HepG2 (cell line): ENCODE results near the gene SRCIN1. TPM values are rescaled to one million over a fixed set of nuclear protein-coding genes. Genes with fewer than 3 reads are reported as not detected.

ENCODE experiments used
- ATF7 ChIP-seq, 2 experiments: fragments of 450-650 bp in 1 of 2; sonication (generic) in 1 of 2; formaldehyde crosslinking in 1 of 2; IDR thresholded peaks; 2 replicates each; pipeline versions ENCODE4 v1.4.0 to v1.6.1; 2016 to 2020; ENCODE audit warnings: antibody characterized with exemption in 1 of 2, mild to moderate bottlenecking in 1 of 2, missing genetic modification reagents in 1 of 2
- ATRX ChIP-seq: sonication (generic); formaldehyde crosslinking; IDR thresholded peaks from 2 replicates; pipeline ENCODE4 v1.4.0; 2020; ENCODE audit warnings: missing genetic modification reagents, borderline replicate concordance
- HNRNPL ChIP-seq: fragments of 200-400 bp; formaldehyde crosslinking; IDR thresholded peaks from 2 replicates; pipeline ENCODE4 v1.6.1; 2017; ENCODE audit warnings: mild to moderate bottlenecking, low read depth, low read length
- JUN ChIP-seq: sonication (generic); formaldehyde crosslinking; IDR thresholded peaks from 2 replicates; pipeline ENCODE4 v1.4.0; 2020; ENCODE audit warnings: mild to moderate bottlenecking, missing genetic modification reagents
- JUNB ChIP-seq: sonication (generic); formaldehyde crosslinking; IDR thresholded peaks from 2 replicates; pipeline ENCODE4 v1.8.0; 2022; ENCODE audit warnings: missing genetic modification reagents, mild to moderate bottlenecking, borderline replicate concordance
- POLR2A ChIP-seq, 2 experiments: IDR thresholded peaks; 2 replicates each; pipeline ENCODE4 v1.6.1; 2011; ENCODE audit warnings: low read depth in 2 of 2, low read length in 2 of 2, mild to moderate bottlenecking in 1 of 2, moderate library complexity in 1 of 2; ENCODE audit not compliant: insufficient read depth in 1 of 2
- RBFOX2 ChIP-seq: fragments of 200-400 bp; formaldehyde crosslinking; IDR thresholded peaks from 2 replicates; pipeline ENCODE4 v1.6.1; 2017; ENCODE audit warnings: low read depth, mild to moderate bottlenecking, low read length
- SNRNP70 ChIP-seq: fragments of 200-400 bp; formaldehyde crosslinking; IDR thresholded peaks from 2 replicates; pipeline ENCODE4 v1.6.1; 2017; ENCODE audit warnings: mild to moderate bottlenecking, low read depth, low read length, moderate library complexity
- SRSF1 ChIP-seq: fragments of 200-400 bp; formaldehyde crosslinking; optimal IDR thresholded peaks from 2 replicates; pipeline ENCODE3; 2017; ENCODE audit warnings: mild to moderate bottlenecking, low read depth, low read length, moderate library complexity
- STAG1 ChIP-seq: sonication (generic); formaldehyde crosslinking; IDR thresholded peaks from 2 replicates; pipeline ENCODE4 v1.4.0; 2020; ENCODE audit warnings: missing genetic modification reagents
- ZBTB38 ChIP-seq: sonication (generic); formaldehyde crosslinking; IDR thresholded peaks from 2 replicates; pipeline ENCODE4 v1.5.1; 2020; ENCODE audit warnings: mild to moderate bottlenecking, missing genetic modification reagents
- ZFY ChIP-seq: sonication (generic); formaldehyde crosslinking; IDR thresholded peaks from 2 replicates; pipeline ENCODE4 v1.4.0; 2020; ENCODE audit warnings: missing genetic modification reagents
- ZNF10 ChIP-seq: sonication (generic); formaldehyde crosslinking; IDR thresholded peaks from 2 replicates; pipeline ENCODE4 v1.4.0; 2020; ENCODE audit warnings: mild to moderate bottlenecking, low read depth, missing genetic modification reagents, borderline replicate concordance
- ZNF180 ChIP-seq: sonication (generic); formaldehyde crosslinking; IDR thresholded peaks from 2 replicates; pipeline ENCODE4 v1.4.0; 2020; ENCODE audit warnings: low read depth, missing genetic modification reagents, borderline replicate concordance
- ZNF224 ChIP-seq: sonication (generic); formaldehyde crosslinking; IDR thresholded peaks from 2 replicates; pipeline ENCODE4 v1.5.0; 2020; ENCODE audit warnings: mild to moderate bottlenecking, missing genetic modification reagents
- ZNF33B ChIP-seq: sonication (generic); formaldehyde crosslinking; IDR thresholded peaks from 2 replicates; pipeline ENCODE4 v1.5.1; 2020; ENCODE audit warnings: mild to moderate bottlenecking, missing genetic modification reagents
- ZNF354B ChIP-seq: sonication (generic); formaldehyde crosslinking; IDR thresholded peaks from 2 replicates; pipeline ENCODE4 v1.8.0; 2022; ENCODE audit warnings: mild to moderate bottlenecking, missing genetic modification reagents
- ZNF496 ChIP-seq: sonication (generic); formaldehyde crosslinking; IDR thresholded peaks from 2 replicates; pipeline ENCODE4 v1.8.1; 2023; ENCODE audit warnings: mild to moderate bottlenecking, moderate library complexity, missing genetic modification reagents; ENCODE audit not compliant: insufficient replicate concordance
- ZNF720 ChIP-seq: sonication (generic); formaldehyde crosslinking; IDR thresholded peaks from 2 replicates; pipeline ENCODE4 v1.4.0; 2020; ENCODE audit warnings: missing genetic modification reagents
- polyA plus RNA-seq, 8 experiments: library from polyadenylated mRNA; depleted of rRNA in 3 of 8; stranded (reverse) in 7 of 8; unstranded in 1 of 8; fragments of >200 nt; fragmentation: Illumina TruSeq in 4 of 8; extraction: Trizol in 4 of 8; gene quantifications; 2 replicates each; pipeline versions ENCODE4 v1.2.1 to v1.2.3, GENCODE V29; 2011 to 2016; ENCODE audit warnings: low read depth in 4 of 8, missing spikeins in 1 of 8, mixed read lengths in 1 of 8; ENCODE audit not compliant: insufficient read depth in 1 of 8
- total RNA-seq, 5 experiments: library from RNA; depleted of rRNA; stranded (reverse); fragments of >200 nt; fragmentation: Illumina TruSeq; extraction: Trizol; gene quantifications; 2 replicates each; pipeline ENCODE4 v1.2.3, GENCODE V29; 2016; ENCODE audit warnings: low read depth in 1 of 5
- TF ChIP-seq, protein P1 (sequence below): sonication (generic); formaldehyde crosslinking; IDR thresholded peaks from 2 replicates; pipeline ENCODE4 v1.9.0; 2021; ENCODE audit warnings: missing genetic modification reagents, borderline replicate concordance
- TF ChIP-seq, protein P2 (sequence below): sonication (generic); formaldehyde crosslinking; IDR thresholded peaks from 2 replicates; pipeline ENCODE4 v1.5.0; 2020; ENCODE audit warnings: mild to moderate bottlenecking, missing genetic modification reagents
- TF ChIP-seq, protein P3 (sequence below): sonication (generic); formaldehyde crosslinking; IDR thresholded peaks from 2 replicates; pipeline ENCODE4 v1.4.0; 2020; ENCODE audit warnings: missing genetic modification reagents
- TF ChIP-seq, protein P4 (sequence below): sonication (generic); formaldehyde crosslinking; IDR thresholded peaks from 2 replicates; pipeline ENCODE4 v1.5.0; 2020; ENCODE audit warnings: missing genetic modification reagents

SRCIN1 gene
- total and polyA plus RNA-seq, 2 of the 13 experiments (the other 11 are each of a cell fraction or from before 2014, with no cell fraction given) = 1.2 to 9.6 TPM

DNA sequence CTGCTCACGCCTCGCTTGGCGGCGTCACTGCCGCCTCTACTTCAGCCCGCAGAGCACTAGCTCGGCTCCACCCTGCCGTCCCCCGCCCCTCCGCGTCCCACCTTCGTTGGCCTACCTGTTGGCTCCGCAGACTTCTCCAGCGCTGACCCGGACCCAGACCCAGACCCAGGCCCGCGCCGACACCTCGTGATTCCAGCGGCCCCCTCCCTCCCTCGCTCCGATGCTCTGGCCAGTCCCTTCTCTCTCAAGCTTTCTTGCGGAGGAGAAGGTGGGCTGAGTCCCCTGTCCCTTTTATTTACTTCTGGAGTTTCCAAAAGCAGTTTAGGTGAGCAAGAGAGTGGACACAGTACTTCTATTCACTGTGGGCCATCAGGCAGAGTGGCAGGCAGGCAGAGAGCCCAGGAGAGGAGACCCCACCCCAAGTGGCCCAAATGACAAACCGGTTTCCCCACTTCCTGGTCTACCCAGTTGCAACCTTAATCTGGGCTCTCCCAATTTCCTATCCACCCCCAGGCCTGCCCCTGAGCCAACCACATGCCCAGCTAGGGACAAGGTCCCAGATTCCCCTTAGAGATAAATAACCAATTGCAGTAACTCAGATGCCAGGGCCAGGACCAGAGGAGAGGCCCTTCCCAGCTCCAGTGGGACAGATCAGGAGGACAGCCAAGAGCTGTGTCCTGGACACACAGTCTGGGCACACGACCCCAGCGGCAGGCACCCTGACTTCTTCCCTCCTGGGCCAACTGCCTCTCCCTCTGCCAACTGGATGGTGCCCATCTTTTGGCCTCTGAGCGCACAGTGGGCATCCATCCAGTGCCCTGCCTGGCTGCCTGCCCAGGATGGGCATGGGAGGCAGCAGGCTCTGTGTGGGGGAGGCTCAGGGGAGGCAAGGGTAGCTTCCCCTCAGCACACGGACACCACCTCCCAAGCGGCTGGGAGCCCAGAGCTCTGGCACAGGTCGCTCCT lies 1.2 kb upstream of the SRCIN1 start (continued):
- TF ChIP-seq JUN (CRISPR knock-in tag) = no peak
- TF ChIP-seq, protein P1, sequence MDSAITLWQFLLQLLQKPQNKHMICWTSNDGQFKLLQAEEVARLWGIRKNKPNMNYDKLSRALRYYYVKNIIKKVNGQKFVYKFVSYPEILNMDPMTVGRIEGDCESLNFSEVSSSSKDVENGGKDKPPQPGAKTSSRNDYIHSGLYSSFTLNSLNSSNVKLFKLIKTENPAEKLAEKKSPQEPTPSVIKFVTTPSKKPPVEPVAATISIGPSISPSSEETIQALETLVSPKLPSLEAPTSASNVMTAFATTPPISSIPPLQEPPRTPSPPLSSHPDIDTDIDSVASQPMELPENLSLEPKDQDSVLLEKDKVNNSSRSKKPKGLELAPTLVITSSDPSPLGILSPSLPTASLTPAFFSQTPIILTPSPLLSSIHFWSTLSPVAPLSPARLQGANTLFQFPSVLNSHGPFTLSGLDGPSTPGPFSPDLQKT (CRISPR knock-in tag) = no peak
- TF ChIP-seq, protein P2, sequence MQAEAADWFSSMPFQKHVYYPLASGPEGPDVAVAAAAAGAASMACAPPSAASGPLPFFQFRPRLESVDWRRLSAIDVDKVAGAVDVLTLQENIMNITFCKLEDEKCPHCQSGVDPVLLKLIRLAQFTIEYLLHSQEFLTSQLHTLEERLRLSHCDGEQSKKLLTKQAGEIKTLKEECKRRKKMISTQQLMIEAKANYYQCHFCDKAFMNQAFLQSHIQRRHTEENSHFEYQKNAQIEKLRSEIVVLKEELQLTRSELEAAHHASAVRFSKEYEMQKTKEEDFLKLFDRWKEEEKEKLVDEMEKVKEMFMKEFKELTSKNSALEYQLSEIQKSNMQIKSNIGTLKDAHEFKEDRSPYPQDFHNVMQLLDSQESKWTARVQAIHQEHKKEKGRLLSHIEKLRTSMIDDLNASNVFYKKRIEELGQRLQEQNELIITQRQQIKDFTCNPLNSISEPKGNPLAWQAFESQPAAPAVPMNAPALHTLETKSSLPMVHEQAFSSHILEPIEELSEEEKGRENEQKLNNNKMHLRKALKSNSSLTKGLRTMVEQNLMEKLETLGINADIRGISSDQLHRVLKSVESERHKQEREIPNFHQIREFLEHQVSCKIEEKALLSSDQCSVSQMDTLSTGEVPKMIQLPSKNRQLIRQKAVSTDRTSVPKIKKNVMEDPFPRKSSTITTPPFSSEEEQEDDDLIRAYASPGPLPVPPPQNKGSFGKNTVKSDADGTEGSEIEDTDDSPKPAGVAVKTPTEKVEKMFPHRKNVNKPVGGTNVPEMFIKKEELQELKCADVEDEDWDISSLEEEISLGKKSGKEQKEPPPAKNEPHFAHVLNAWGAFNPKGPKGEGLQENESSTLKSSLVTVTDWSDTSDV (CRISPR knock-in tag) = no peak
- peak; percentile 41; the same call in 1 of the 2 replicates for TF ChIP-seq ZFY (CRISPR knock-in tag)
- no peak; the same call in 1 of the 2 replicates for TF ChIP-seq ZNF33B (CRISPR knock-in tag)
- no peak for TF ChIP-seq ZNF10 (CRISPR knock-in tag)
- no peak for TF ChIP-seq JUNB (CRISPR knock-in tag)
- no peak for TF ChIP-seq SNRNP70
- no peak for TF ChIP-seq ZNF224 (CRISPR knock-in tag)
- no peak for TF ChIP-seq ATF7 (IDR thresholded peaks at IDR 0.05)
- TF ChIP-seq ATF7 (CRISPR knock-in tag; IDR thresholded peaks at IDR 0.05) = 0 out of 2 replicates have a peak, but pooled peaks have one; percentile 8
- TF ChIP-seq ATRX = no peak
- TF ChIP-seq POLR2A (IDR thresholded peaks at IDR 0.05; ENCODE audit: insufficient read depth in 1 of 2, low read depth in 2 of 2, low read length in 2 of 2) = peak in 1 of 2 experiments; percentile 34; a peak in 1 of 4 replicates
- TF ChIP-seq SRSF1 = no peak
- peak; percentile 56 for TF ChIP-seq ZBTB38 (CRISPR knock-in tag)
- TF ChIP-seq, protein P3, sequence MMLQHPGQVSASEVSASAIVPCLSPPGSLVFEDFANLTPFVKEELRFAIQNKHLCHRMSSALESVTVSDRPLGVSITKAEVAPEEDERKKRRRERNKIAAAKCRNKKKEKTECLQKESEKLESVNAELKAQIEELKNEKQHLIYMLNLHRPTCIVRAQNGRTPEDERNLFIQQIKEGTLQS (CRISPR knock-in tag) = no peak
- TF ChIP-seq ZNF720 (CRISPR knock-in tag) = 0 out of 2 replicates have a peak, but pooled peaks have one; percentile 40
- TF ChIP-seq HNRNPL = peak; percentile 92
- TF ChIP-seq, protein P4, sequence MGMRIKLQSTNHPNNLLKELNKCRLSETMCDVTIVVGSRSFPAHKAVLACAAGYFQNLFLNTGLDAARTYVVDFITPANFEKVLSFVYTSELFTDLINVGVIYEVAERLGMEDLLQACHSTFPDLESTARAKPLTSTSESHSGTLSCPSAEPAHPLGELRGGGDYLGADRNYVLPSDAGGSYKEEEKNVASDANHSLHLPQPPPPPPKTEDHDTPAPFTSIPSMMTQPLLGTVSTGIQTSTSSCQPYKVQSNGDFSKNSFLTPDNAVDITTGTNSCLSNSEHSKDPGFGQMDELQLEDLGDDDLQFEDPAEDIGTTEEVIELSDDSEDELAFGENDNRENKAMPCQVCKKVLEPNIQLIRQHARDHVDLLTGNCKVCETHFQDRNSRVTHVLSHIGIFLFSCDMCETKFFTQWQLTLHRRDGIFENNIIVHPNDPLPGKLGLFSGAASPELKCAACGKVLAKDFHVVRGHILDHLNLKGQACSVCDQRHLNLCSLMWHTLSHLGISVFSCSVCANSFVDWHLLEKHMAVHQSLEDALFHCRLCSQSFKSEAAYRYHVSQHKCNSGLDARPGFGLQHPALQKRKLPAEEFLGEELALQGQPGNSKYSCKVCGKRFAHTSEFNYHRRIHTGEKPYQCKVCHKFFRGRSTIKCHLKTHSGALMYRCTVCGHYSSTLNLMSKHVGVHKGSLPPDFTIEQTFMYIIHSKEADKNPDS = 0 out of 2 replicates have a peak, but pooled peaks have one; percentile 35
- TF ChIP-seq ZNF354B = 0 out of 2 replicates have a peak, but pooled peaks have one; percentile 73
- TF ChIP-seq ZNF496 (CRISPR knock-in tag) = no peak
- no peak for TF ChIP-seq STAG1
- peak; percentile 38 for TF ChIP-seq RBFOX2
- TF ChIP-seq ZNF180 (CRISPR knock-in tag) = no peak
